ENCODE data around the gene SH3BP5.

SH3BP5 gene

GRCh38 chr3:15291589-15292541, 40.5 kb downstream of the SH3BP5 start:
- H3K4me3 ChIP-seq (ENCODE audit: low read depth, low read length), result peak overlapping the region; percentile 15
- TF ChIP-seq CTCF (IDR thresholded peaks at IDR 0.05; ENCODE audit: borderline replicate concordance, insufficient read depth, low read depth, low read length), result no peak

GRCh38 chr3:15290736-15291135, 41.6 kb downstream of the SH3BP5 start:
- H3K4me3 ChIP-seq (ENCODE audit: low read depth, low read length), result no peak overlapping the region
- no peak for TF ChIP-seq CTCF (IDR thresholded peaks at IDR 0.05; ENCODE audit: borderline replicate concordance, insufficient read depth, low read depth, low read length)

- no peak for TF ChIP-seq CTCF (IDR thresholded peaks at IDR 0.05; ENCODE audit: borderline replicate concordance, insufficient read depth, low read depth, low read length)
- no peak overlapping the region for H3K4me3 ChIP-seq (ENCODE audit: low read depth, low read length)
Observed at GRCh38 chr3:15289661-15290060, 42.7 kb downstream of the SH3BP5 start.

GRCh38 chr3:15288331-15289035, 43.9 kb downstream of the SH3BP5 start:
- no peak for TF ChIP-seq CTCF (IDR thresholded peaks at IDR 0.05; ENCODE audit: borderline replicate concordance, insufficient read depth, low read depth, low read length)
- no peak overlapping the region for H3K4me3 ChIP-seq (ENCODE audit: low read depth, low read length)

GRCh38 chr3:15287565-15288330, 44.6 kb downstream of the SH3BP5 start:
- no peak for TF ChIP-seq CTCF (IDR thresholded peaks at IDR 0.05; ENCODE audit: borderline replicate concordance, insufficient read depth, low read depth, low read length)
- H3K4me3 ChIP-seq (ENCODE audit: low read depth, low read length), result no peak overlapping the region

- H3K4me3 ChIP-seq (ENCODE audit: low read depth, low read length), result no peak overlapping the region
Observed at GRCh38 chr3:15286022-15286421, 46.4 kb downstream of the SH3BP5 start.

More at GRCh38 chr3:15286022-15286421, 46.4 kb downstream of the SH3BP5 start:
- no peak for TF ChIP-seq CTCF (IDR thresholded peaks at IDR 0.05; ENCODE audit: borderline replicate concordance, insufficient read depth, low read depth, low read length)

Data from GM12875 (cell line).